ENCODE data around the gene RMND1.
"Not testable (repeated sequence)": the region's sequence is repeated elsewhere in the genome, so short reads cannot be mapped to it uniquely, and the experiment has no call there.

Gene RMND1

GRCh38 chr6:151381722-151382121 lies 70.2 kb downstream of the RMND1 start:
- no peak for DNase-seq

GRCh38 chr6:151380848-151381205 lies 71.1 kb downstream of the RMND1 start:
- no peak for DNase-seq

DNA sequence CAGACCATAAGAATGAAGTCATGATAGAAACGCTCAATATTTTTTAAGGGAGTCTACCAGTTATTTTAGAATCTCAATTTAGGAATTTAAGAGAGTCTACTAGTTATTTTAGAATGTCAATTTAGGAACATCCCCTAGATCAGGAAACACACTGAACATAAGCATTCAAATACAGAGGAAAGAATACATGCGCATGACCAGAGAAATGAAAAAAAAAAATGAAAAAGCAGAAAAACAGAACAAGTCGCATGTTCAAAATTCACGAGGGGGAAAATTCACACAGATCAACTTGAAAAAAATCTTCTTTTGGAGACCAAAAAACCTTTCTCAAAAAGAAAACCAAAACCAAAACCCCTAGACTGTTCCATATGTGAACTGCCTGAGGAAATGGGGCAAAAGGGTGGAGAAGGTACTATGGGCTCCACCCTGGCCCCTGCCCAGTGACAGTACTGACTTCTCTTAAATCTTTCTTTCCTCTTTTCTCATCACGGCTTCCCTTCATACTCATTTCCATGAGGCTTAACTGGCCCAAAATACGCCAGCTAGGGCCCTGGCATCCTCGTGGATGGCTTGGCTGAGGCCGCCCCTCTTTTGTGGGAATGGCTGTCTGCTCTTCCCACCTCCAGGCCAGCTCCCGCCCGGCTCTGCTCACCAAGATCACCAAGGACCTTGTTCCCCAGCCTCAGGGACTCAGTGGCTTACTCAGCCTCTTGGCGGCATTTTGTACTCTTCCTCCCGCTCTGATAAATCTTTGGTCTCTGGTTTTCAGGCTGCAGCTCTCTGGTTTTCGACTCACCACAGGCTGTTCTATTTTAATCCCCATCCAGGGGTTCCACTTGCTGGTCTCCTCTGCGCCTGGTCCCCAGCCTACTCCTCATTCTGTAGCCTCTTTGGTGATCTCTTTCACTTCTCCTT lies 71.7 kb downstream of the RMND1 start:
- DNase-seq = no peak

GRCh38 chr6:151377095-151377494 lies 74.8 kb downstream of the RMND1 start:
- DNase-seq = no peak

- DNase-seq = no peak
Observed at GRCh38 chr6:151376440-151376839, 75.5 kb downstream of the RMND1 start.

DNA sequence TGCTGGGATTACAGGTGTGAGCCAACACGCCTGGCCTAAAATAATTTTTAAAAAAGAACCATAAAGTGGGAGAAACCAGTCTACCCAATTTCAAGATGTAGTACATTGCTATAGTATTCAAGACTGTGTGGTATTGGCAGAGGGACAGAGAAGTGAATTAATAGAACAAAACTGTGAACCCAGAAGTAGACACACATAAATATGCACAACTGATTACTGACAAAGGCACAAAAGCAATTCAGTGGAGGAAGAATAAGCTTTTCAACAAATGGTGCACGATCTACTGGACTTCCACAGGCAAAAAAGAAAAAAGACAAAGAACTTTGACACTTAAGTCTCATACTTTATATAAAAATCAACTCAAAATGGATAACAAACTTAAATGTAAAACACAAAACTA lies 76.1 kb downstream of the RMND1 start:
- no peak for DNase-seq

DNA sequence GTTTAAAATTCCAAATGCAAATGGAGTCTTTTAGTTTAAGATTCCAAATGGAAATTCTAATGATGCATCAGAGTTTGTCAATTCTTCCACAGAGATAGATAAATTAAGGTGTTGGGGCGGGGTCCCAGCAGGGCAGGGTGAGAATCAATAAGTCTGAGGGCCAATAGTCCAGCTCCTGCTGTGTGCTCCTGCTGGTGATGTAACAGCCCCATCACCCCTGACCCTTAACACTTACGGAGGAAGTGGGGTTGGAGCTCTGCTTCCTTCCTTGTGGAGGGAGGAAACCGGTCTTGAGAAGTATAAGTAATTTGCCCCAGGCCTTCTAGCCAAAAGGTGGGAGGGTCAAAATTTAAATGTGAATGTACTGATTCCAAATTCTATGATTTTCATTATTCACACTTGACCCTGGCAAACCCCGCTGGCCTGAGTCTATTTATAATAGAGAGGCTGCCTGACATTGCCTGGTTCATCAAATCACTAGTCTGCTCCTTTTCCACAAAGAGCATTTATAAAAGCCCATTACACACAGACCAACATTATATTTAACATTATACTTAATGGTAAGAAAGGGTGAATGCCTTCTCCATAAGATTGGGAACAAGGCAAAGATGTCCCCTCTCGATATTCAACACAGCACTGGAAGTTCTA lies 77.8 kb downstream of the RMND1 start:
- no peak for DNase-seq

DNA sequence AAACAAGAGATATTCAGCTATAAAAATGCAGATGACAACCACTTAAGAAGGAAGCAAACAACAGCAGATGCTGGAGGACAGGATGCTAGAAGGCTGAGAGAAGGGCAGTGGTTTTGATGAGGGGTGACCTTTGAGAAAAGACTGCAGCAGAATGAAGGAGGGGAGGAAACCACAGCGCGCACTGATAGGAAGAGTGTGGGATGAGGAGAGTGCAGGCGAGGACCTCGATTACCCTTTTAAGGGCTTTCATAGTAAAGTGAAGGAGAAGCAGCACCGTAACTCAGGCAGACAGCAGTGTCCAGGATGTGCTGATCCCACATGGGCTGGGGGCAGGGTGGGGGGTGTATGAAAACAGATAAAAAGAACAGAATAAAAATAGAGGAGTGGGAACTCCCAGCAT lies 79.8 kb downstream of the RMND1 start:
- no peak for DNase-seq

DNA sequence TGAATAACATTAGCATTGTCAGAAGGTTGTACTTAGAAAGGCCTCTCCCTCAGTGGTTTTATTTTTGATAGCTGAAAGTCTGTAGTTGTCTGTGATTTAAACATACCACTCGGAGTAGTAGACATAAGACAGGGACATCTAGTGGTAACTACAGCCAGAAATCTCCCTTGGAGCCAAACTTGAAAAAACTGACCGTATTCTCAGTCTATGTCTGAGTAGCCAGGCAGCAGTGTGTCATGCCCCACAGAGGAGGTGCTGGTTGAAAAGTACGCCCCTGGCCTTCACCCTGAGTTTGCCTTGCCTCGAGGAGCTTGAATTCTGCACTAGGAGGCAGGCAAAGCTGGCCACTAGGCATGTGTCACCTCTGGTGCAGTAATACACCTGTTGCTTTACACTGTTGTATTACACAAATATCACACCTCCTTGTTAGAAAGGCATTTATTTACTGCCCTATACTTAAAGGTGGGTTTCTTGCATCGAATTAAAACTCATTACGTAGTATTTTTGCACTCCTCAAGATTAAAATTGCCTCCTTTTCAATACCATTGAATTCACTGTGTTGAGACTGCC lies 81.3 kb downstream of the RMND1 start:
- DNase-seq = no peak

- no peak for DNase-seq
Observed at GRCh38 chr6:151365233-151365632, 86.7 kb downstream of the RMND1 start.

GRCh38 chr6:151359486-151359885 lies 92.4 kb downstream of the RMND1 start:
- DNase-seq = no peak

- no peak for DNase-seq
Observed at GRCh38 chr6:151358475-151358874, 93.5 kb downstream of the RMND1 start.

DNA sequence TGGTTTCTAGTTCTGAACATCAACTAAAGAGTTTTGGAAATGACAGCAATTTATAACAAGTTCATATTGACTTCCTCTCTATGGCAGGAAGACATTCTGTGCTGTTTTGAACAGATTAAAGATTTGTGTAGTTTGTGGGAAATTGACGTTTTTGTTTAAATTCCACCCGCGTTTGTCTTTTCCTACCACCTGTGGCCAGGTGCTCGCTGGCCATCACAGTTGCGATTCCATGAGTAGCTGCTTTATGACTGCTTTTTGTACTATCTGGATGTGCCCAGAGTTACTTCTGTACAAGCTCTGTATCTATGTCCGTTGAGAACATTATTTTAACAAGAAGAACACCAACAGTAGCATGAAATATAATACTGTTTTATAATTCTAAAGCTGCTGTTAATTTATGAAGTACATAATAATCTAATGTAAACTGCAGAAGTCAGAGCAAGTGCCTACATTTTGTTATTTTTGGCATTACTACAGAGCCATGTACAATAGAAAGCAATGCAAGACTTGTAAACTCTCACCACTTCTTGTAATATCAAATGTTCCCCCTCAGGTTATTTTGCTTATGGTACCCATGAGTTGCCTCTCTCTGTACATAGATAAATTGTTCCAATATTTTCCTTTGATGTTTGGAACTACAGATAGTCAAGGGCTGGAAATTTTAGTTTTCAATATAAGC lies 94.0 kb downstream of the RMND1 start:
- DNase-seq = no peak

DNA sequence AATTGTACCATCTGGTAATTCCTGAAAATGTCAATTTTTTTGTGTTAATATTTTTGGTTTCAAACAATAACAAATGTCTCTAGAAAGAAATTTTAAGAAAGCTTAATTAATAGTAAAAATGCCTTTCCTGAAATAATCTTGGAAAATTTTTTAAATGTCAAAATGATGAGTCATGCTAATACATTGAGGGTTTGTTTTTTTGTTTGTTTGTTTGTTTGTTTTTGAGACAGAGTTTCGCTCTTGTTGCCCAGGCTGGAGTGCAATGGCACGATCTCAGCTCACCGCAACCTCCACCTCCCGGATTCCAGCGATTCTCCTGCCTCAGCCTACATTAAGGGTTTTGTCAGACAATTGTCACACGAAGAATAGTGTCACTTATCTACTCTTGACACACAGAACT lies 94.9 kb downstream of the RMND1 start:
- DNase-seq = not testable (repeated sequence)

Data from activated gamma-delta T cell treated with Interleukin-2 at 50 U/mL for 16 hours (primary cell).